Body of pancreas (tissue), 4 donors: Measurements from ENCODE around the gene ZNF276.

Experiments used
- POLR2A ChIP-seq, 3 donors: fragments of 450-650 bp; IDR thresholded peaks; one replicate each; pipeline ENCODE4 v1.6.1; 2016; ENCODE audit warnings: antibody characterized with exemption in 3 of 3, mild to moderate bottlenecking in 2 of 3
- TF ChIP-seq, protein P1 (sequence below), 7 experiments: fragments of 450-650 bp in 4 of 7; fragments of 200-600 bp in 3 of 7; sonication (generic) in 3 of 7; IDR thresholded peaks; one replicate each; pipeline ENCODE4 v1.5.1; 2016 to 2019; ENCODE audit warnings: antibody characterized with exemption in 7 of 7

DNA sequence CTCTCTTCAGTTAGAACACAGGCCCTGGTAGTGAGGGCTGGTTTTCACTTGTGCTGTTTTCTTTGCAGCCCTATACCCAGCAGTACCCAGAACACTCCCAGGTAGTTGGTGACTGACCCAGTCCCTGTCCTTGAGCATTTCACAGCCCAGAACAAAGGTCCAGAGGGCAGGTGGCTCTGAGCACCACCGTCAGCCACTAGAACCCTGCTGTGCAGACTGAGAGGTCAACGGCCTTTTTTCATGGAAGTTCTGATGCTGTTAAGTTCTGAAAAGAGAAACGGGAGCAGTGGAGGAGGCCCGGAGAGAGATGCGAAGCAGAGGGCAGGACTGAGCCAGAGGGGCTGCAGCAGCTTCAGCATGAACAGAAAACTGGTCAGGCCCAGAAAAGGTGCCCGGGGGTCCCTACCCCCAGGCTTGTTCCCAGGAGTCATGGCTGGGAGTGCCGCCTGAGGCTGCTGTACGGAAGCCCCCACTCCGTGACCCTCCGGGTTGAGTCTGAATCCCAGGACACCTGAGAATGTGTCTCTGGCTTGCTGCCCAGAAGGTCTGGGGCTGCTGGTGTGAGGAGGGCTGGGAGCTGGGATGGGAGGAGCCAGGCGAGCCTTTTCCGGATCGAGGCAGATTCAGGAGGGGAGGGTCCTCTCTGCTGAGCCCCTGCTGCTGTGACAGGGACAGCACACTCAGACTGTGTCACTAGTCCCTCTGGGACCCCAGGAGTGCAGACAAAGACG lies 8.7 kb downstream of the ZNF276 start:
- TF ChIP-seq, protein P1, sequence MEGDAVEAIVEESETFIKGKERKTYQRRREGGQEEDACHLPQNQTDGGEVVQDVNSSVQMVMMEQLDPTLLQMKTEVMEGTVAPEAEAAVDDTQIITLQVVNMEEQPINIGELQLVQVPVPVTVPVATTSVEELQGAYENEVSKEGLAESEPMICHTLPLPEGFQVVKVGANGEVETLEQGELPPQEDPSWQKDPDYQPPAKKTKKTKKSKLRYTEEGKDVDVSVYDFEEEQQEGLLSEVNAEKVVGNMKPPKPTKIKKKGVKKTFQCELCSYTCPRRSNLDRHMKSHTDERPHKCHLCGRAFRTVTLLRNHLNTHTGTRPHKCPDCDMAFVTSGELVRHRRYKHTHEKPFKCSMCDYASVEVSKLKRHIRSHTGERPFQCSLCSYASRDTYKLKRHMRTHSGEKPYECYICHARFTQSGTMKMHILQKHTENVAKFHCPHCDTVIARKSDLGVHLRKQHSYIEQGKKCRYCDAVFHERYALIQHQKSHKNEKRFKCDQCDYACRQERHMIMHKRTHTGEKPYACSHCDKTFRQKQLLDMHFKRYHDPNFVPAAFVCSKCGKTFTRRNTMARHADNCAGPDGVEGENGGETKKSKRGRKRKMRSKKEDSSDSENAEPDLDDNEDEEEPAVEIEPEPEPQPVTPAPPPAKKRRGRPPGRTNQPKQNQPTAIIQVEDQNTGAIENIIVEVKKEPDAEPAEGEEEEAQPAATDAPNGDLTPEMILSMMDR (IDR thresholded peaks at IDR 0.05) = no peak
- no peak for TF ChIP-seq POLR2A (IDR thresholded peaks at IDR 0.05)
